Ascending aorta (tissue), 2 donors: Measurements from ENCODE around the gene EID2B. TPM values are rescaled to one million over a fixed set of nuclear protein-coding genes. Genes with fewer than 3 reads are reported as not detected.
A peak's percentile ranks its signal among the peaks of the same experiment; 100 is the strongest.

ENCODE experiments used
- DNase-seq, 2 donors: peaks; one replicate each; pipeline ENCODE4 v3.0.0-alpha.2; 2019; ENCODE audit warnings: low spot score in 2 of 2
- H3K27ac ChIP-seq, 2 donors: fragments of 200-600 bp; sonication (generic); one replicate each; pipeline ENCODE4 v1.5.1; 2016 to 2017; ENCODE audit warnings: mild to moderate bottlenecking in 1 of 2
- H3K27me3 ChIP-seq: fragments of 200-600 bp; sonication (generic); one replicate; pipeline ENCODE4 v1.5.1; 2017
- H3K36me3 ChIP-seq, 2 donors: fragments of 200-600 bp; sonication (generic); one replicate each; pipeline ENCODE4 v1.5.1; 2016
- H3K4me1 ChIP-seq, 2 donors: fragments of 200-600 bp; sonication (generic); one replicate each; pipeline ENCODE4 v1.5.1; 2016 to 2017; ENCODE audit warnings: mild to moderate bottlenecking in 1 of 2
- H3K4me3 ChIP-seq, 2 donors: fragments of 200-600 bp; sonication (generic); one replicate each; pipeline ENCODE4 v1.5.1; 2016 to 2017; ENCODE audit warnings: mild to moderate bottlenecking in 1 of 2
- H3K9me3 ChIP-seq, 2 donors: fragments of 200-600 bp; sonication (generic); one replicate each; pipeline ENCODE4 v1.5.1; 2016
- CTCF ChIP-seq, 3 experiments: fragments of 200-600 bp in 2 of 3; fragments of 450-650 bp in 1 of 3; sonication (generic) in 2 of 3; IDR thresholded peaks; one replicate each; pipeline ENCODE4 v1.5.1; 2016 to 2019; ENCODE audit warnings: antibody characterized with exemption in 3 of 3, mild to moderate bottlenecking in 1 of 3, moderate library complexity in 1 of 3
- intact Hi-C: fragments of 100-400 bp; cut with DNase I; formaldehyde crosslinking; loops from one replicate; pipeline ENCODE4 v1.15.1; 2023
- total RNA-seq: library from RNA; depleted of rRNA; stranded (reverse); fragments of >200 nt; gene quantifications from one replicate; pipeline ENCODE4 v1.1.0, GENCODE V29; 2016

Gene EID2B
- not detected for total RNA-seq

GRCh38 chr19:39532233-39533002, at the start of gene EID2B:
EID2B (minus strand) TSS chr19:39532852; CDS start chr19:39532802, 50 bp downstream.
- H3K36me3 ChIP-seq, result no peaks in the 10 kb centered on the region
- TF ChIP-seq CTCF (IDR thresholded peaks at IDR 0.05), result peak; percentile 96 to 99 (median 97)

GRCh38 chr19:39582442-39582841, 49.8 kb upstream of the EID2B start:
- intact Hi-C loops, result no loop called here
- Histone ChIP-seq H3K27me3 (no peaks in the 10 kb centered on the region), H3K9me3 (no peaks in the 10 kb centered on the region), H3K36me3 (no peaks in the 10 kb centered on the region), H3K27ac (no peak overlapping the region), H3K4me1 (no peaks in the 10 kb centered on the region), H3K4me3 (no peak overlapping the region)
- no peak for TF ChIP-seq CTCF (IDR thresholded peaks at IDR 0.05)
- no peak for DNase-seq

More at GRCh38 chr19:39532233-39533002, at the start of gene EID2B:
- no peaks in the 10 kb centered on the region for H3K9me3 ChIP-seq
- DNase-seq, result peak; percentile 76 to 97
- intact Hi-C loops, result loop anchor here (1.0 to 10.0 kb wide), 8 partner anchors 52 to 462 kb away; partner anchors contain the start of genes FBL, MED29, PAF1 and SAMD4B
- peaks cover 6 to 11% of the 10 kb centered on the region in 2 donors for H3K4me1 ChIP-seq
- peak within 1 kb of the TSS; percentile 74 to 84 for H3K27ac ChIP-seq
- no peaks in the 10 kb centered on the region for H3K27me3 ChIP-seq
- peak within 1 kb of the TSS; percentile 86 to 91 for H3K4me3 ChIP-seq

- DNase-seq, result no peak
- Histone ChIP-seq H3K9me3 (peaks cover 0 to under 1% of the 10 kb centered on the region in 2 donors), H3K27ac (no peak overlapping the region), H3K36me3 (no peaks in the 10 kb centered on the region), H3K4me3 (no peak overlapping the region), H3K27me3 (no peaks in the 10 kb centered on the region), H3K4me1 (no peaks in the 10 kb centered on the region)
- intact Hi-C loops, result no loop called here
- TF ChIP-seq CTCF (IDR thresholded peaks at IDR 0.05), result no peak
Observed at GRCh38 chr19:39568604-39569003, 36.0 kb upstream of the EID2B start.

GRCh38 chr19:39566064-39566463, 33.4 kb upstream of the EID2B start:
- Histone ChIP-seq H3K4me3 (no peak overlapping the region), H3K4me1 (no peaks in the 10 kb centered on the region), H3K27me3 (no peaks in the 10 kb centered on the region), H3K36me3 (no peaks in the 10 kb centered on the region), H3K27ac (no peak overlapping the region), H3K9me3 (no peaks in the 10 kb centered on the region)
- intact Hi-C loops, result no loop called here
- TF ChIP-seq CTCF (IDR thresholded peaks at IDR 0.05), result no peak
- DNase-seq, result no peak

- H3K27ac ChIP-seq, result no peak overlapping the region
- no peaks in the 10 kb centered on the region for H3K9me3 ChIP-seq
- no peak for DNase-seq
- no peaks in the 10 kb centered on the region for H3K36me3 ChIP-seq
- no peaks in the 10 kb centered on the region for H3K4me1 ChIP-seq
- intact Hi-C loops, result no loop called here
- no peaks in the 10 kb centered on the region for H3K27me3 ChIP-seq
- TF ChIP-seq CTCF (IDR thresholded peaks at IDR 0.05), result no peak
- H3K4me3 ChIP-seq, result no peak overlapping the region
Observed at GRCh38 chr19:39563408-39563807, 30.8 kb upstream of the EID2B start.
